LNCAP (cell line): ENCODE measurements around the gene ANKH.

Experiments
- CTCF ChIP-seq: fragments of 450-650 bp; IDR thresholded peaks from 2 replicates; pipeline ENCODE4 v1.5.1; 2017; ENCODE audit warnings: mild to moderate bottlenecking

The ANKH gene

GRCh38 chr5:14698495-14698894 is 173.1 kb downstream of the ANKH start:
- TF ChIP-seq CTCF = no peak

GRCh38 chr5:14696851-14697250 is 174.7 kb downstream of the ANKH start:
- TF ChIP-seq CTCF = no peak

- no peak for TF ChIP-seq CTCF
Measured at GRCh38 chr5:14696057-14696456, 175.5 kb downstream of the ANKH start.

GRCh38 chr5:14695152-14695551 is 176.4 kb downstream of the ANKH start:
- TF ChIP-seq CTCF = no peak

- no peak for TF ChIP-seq CTCF
Measured at GRCh38 chr5:14693070-14693469, 178.5 kb downstream of the ANKH start.

- no peak for TF ChIP-seq CTCF
Measured at GRCh38 chr5:14687023-14687665, 184.4 kb downstream of the ANKH start.

GRCh38 chr5:14686517-14686916 is 185.1 kb downstream of the ANKH start:
- no peak for TF ChIP-seq CTCF

- TF ChIP-seq CTCF = peak; percentile 67
Measured at GRCh38 chr5:14685757-14686156, 185.8 kb downstream of the ANKH start.
